Astrocyte of the cerebellum (primary cell): ENCODE data around the gene SLC6A16.
"Not testable (repeated sequence)": the region's sequence is repeated elsewhere in the genome, so short reads cannot be mapped to it uniquely, and the experiment has no call there.

Experiments used
- DNase-seq: peaks from one replicate; pipeline ENCODE4 v3.0.0-alpha.2; 2011; ENCODE audit warnings: low read depth
- H3K4me3 ChIP-seq: 2 replicates; pipeline ENCODE4 v1.5.1; 2011; ENCODE audit warnings: mild to moderate bottlenecking, low read depth, low read length, moderate library complexity
- CTCF ChIP-seq: IDR thresholded peaks from 2 replicates; pipeline ENCODE4 v1.5.1; 2012; ENCODE audit warnings: low read length, low read depth, moderate library complexity, mild to moderate bottlenecking; ENCODE audit errors: missing control alignments
- in situ Hi-C: cut with HindIII; loops from 2 replicates; pipeline ENCODE4 v1.10.0; 2017; ENCODE audit warnings: low sequenced_read_pairs

Gene SLC6A16

DNA sequence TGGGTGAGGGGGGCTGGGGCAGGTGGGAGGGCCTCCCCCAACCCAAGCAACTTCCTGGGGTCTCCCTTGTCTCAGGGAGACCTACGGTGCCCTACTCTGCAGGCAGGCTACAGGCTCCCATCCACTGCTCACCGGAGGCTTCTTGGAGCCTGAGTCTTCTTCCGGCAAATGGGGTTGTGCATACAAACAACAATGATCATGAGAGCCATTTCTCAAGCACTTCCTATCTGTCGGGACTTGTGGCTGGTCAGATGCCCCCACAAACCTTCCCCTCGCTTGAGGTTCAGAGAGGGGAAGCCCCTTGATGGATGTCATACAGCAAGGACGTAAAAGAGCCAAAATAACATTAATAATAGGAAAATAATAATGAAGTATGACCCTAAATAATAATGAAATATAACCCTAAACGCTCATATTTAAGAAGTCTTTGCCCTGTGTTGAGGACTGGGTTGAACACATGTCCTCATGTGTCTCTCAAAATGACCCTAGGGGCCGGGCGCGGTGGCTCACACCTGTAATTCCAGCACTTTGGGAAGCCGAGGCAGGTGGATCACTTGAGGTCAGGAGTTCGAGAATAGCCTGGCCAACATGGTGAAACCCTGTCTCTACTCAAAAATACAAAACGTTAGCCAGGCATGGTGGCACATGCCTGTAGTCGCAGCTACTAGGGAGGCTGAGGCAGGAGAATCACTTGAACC, 10.9 kb upstream of the SLC6A16 start:
- DNase-seq, result no peak
- in situ Hi-C loops, result no loop called here
- H3K4me3 ChIP-seq, result no peak overlapping the region
- no peak for TF ChIP-seq CTCF

DNA sequence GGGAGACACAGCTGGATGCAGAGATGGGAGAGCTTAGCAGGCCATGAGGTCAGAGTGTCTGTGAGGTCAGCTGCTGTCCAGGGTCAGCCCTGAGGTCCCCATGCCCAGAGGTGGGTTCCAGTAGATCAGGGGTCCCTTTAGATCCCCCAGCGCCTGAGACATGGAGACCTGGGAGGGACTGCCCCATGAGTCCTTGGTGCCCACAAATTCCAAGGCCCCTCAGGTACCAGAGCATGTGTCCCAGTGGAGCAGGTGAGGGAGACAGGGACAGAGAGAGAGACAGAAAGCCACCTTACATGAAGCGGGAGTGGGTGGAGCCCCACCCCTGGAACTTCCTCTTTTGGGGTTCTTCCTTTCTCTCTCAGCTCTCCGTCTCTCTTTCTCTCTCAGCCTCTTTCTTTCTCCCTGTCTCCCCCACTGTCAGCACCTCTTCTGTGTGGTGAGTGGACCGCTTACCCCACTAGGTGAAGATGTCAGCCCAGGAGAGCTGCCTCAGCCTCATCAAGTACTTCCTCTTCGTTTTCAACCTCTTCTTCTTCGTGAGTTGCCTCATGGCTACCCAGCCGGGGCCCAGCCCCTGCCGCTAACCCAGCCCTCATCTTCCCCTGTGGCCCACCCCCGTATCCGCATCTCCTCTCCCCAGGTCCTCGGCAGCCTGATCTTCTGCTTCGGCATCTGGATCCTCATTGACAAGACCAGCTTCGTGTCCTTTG, 10.2 kb upstream of the SLC6A16 start, which contains the start of gene CD37:
Gene CD37 (plus strand): TSS at position 336 of the 713 bp plus-strand sequence. CDS start 135 bp downstream, at position 471.
- H3K4me3 ChIP-seq, result no peak within 1 kb of the TSS
- TF ChIP-seq CTCF, result no peak
- in situ Hi-C loops, result no loop called here
- DNase-seq, result no peak

DNA sequence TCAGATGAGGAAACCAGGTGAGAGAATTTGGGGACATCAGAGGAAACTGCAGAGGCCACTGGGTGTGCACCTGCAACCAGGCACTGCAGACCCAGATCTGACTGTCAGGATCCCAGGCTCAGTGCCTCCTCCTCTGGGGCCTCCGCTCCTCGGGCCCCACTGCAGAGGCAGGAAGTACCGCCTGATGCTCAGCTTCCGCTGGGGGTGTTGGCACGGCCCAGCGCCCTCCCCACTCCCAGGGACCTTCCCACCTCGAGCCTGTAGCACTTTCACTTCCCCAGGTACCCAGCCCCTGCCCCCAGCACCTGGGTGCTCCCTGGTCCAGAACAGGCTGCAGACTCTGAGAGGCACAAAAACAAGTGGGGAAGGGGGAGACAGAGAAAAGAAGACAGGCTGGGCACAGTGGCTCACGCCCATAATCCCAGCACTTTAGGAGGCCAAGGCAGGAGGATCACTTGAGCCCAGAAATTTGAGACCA, 8.9 kb upstream of the SLC6A16 start:
- no peak for DNase-seq

GRCh38 chr19:49333418-49333805, 8.4 kb upstream of the SLC6A16 start:
- H3K4me3 ChIP-seq, result no peak overlapping the region

More for the DNA sequence above, 8.9 kb upstream of the SLC6A16 start:
- in situ Hi-C loops, result no loop called here
- no peak for TF ChIP-seq CTCF
- H3K4me3 ChIP-seq, result no peak overlapping the region

DNA sequence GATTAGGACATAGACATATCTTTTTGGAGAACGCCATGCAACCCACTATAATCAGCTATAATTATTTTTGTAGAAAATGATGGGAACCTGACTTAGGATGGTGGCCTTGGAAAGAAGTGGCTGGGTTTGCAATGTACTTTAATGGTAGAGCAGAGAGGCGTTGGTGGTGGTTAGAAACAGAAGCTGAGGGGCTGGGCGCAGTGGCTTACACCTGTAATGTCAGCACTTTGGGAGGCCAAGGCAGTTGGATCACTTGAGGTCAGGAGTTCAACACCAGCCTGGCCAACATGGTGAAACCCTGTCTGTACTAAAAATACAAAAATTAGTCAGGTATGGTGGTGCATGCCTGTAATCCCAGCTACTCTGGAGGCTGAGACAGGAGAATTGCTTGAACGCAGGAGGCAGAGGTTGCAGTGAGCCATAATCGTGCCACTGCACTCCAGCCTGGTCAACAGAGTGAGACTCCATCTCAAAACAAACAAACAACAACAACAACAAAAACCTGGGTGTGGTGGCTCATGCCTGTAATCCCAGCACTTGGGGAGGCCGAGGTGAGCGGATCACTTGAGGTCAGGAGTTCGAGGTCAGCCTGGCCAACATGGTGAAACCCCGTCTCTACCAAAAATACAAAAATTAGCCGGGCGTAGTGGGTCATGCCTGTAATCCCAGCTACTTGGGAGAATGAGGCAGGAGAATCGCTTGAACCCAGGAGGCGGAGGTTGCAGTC, 7.9 kb upstream of the SLC6A16 start:
- in situ Hi-C loops, H3K4me3 ChIP-seq, DNase-seq: not testable (repeated sequence)

More at GRCh38 chr19:49333418-49333805, 8.4 kb upstream of the SLC6A16 start:
- no peak for TF ChIP-seq CTCF
- no peak for DNase-seq
- in situ Hi-C loops, result no loop called here

DNA sequence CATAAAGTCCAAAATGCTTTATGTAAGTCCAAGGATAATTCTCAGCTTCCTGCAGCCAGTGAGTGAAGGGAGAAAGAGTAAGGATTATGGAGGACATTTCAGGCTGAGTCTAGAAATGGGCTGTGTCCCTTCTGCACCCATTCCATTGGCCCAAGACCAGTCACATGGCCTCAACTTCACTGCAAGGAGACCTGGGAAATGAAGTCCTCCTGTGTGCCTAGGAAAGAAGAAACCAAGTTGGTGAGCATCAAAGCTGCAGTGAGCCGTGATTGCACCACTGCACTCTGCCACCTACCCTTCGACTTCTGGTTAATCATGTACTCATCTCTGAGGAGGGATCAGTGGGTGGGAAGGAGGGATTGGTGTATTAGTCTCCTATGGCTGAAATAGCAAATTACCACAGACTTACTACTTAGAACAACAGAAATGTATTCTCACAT, 6.6 kb upstream of the SLC6A16 start:
- TF ChIP-seq CTCF, result no peak
- H3K4me3 ChIP-seq, result no peak overlapping the region
- DNase-seq, result peak; percentile 4
- in situ Hi-C loops, result no loop called here

GRCh38 chr19:49331187-49331586, 6.2 kb upstream of the SLC6A16 start:
- H3K4me3 ChIP-seq, DNase-seq, in situ Hi-C loops: not testable (repeated sequence)
